ENCODE results near the gene MVB12B.
A peak's percentile ranks its signal among the peaks of the same experiment; 100 is the strongest.

MVB12B gene

DNA sequence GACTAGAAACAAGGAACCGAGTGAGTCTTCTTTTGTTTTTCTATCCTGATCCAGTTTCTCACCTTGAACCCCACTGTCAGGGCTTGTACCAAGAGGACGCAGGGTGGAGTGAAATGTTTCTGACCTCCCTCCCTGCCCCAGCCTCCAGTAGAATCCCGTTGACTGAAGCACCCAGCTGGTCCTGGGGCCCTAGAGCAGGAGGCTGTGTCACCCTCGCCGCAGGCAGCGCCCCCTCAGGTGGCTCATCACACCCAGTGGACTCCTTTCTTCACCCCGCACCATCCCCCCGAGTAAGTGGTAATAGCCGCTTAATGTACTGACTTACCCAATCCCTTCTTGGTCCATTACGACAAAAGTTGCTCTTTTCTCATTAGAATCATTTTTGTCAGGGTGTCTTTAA lies 53.8 kb downstream of the MVB12B start:
- no peak for DNase-seq (ENCODE audit: low read depth in 3 of 3, low spot score in 1 of 3)

GRCh38 chr9:126381195-126381594 lies 54.6 kb downstream of the MVB12B start:
- DNase-seq (ENCODE audit: low read depth in 3 of 3, low spot score in 1 of 3): no peak

DNA sequence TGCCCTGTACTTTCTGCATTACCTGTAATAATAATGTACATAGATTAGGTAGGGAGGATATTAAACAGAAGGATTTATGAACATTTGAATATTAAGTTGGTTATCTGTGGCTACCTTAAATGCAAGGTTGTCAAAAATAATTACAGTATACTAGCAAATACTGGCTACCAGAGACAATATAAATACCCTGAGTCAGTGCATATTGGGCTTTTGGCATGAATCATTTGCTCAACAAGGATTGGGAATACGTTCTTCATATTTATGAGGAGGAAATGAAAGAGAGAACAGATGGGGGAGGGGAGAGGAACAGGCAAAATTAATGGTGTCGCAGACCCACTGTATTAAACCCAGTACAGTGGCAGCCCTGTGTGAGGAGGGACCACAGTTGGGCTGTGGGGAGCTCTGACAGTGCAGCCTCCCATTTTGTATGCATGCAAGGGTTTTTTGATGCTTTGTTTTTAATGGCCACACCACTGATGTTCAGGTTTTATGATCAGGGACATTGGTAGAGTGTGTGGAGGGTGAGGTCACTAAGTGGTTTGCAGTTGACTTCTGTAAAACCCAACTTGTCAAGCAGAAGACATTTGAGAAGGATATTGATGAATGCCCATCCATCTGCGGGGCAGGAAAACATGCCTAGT lies 56.9 kb downstream of the MVB12B start:
- DNase-seq (ENCODE audit: low read depth in 3 of 3, low spot score in 1 of 3): no peak

- no peak for DNase-seq (ENCODE audit: low read depth in 3 of 3, low spot score in 1 of 3)
Observed at GRCh38 chr9:126384926-126385325, 58.3 kb downstream of the MVB12B start.

- no peak for DNase-seq (ENCODE audit: low read depth in 3 of 3, low spot score in 1 of 3)
Observed at GRCh38 chr9:126386088-126386487, 59.5 kb downstream of the MVB12B start.

DNA sequence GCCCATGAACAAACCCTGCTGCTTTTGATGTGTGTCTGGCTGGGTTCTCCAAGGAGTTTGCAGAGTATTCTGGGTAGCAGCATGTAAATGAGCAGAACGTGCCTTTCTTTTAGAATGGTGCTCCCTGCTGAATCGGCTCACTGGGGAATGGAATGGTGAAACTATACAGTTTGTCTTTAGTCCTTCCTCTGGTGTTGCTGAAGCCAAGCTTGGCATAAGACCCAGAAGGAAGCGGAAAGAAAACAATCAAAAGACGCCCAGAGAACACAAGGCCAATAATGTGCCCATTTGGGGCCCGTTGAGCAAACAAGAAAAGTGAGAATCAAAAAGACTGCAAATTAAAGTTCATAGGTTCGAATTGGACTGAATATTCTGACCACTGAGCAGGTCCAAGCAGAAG lies 60.1 kb downstream of the MVB12B start:
- DNase-seq (ENCODE audit: low read depth in 3 of 3, low spot score in 1 of 3): no peak

DNA sequence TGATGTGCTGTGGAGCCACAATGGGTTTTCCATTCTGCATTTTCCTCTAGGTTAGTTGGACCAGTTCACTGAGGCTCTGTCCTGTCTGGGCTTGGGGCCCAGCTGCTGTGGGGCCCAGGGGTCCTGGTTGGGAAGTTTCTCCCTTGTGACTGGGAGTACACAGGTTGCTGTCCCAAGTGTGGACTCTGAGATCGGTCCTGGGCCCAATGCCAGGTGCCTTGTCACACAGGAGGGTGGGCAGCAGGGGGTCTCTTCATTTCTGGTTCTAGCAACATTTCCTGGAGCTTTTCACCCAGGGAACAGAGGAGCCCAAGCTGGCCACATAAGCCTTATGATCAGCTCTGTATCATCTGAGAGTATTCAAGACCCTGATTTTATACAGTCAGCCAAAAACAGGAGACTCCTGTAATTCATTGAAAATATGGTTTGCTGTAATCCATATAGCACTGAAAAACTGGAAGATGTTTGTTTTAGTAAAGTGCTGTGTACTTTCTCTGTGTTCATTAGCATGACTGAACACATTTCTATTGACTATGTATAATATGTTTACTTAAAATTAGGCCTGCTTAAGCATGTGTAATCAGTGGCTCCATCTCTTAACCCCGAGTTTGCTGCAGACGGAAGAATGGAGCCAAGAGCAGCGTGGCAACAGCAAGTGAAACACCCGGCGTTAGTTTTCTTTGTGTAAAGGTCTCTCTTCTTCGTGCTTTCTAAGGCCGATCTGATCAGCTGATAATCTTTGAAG lies 62.5 kb downstream of the MVB12B start:
- DNase-seq (ENCODE audit: low read depth in 3 of 3, low spot score in 1 of 3): no peak

DNA sequence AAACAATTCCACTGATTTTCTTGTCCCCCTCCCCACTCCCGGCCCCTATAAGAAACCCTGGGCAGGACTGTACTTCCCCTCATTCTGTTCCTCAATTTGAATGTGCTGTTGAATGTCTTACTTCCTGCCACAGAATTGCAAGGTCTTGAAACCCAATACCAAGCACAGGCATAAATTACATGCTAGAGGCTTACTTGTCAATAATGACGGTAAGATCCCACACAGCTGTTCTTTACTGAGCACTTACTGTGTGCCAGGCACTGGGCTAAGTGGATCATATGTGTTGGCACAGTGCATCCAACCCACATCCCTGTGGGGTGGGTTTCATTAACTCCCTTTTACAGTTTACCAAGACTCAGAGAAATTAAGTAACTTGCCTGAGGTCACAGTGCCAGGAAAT lies 63.4 kb downstream of the MVB12B start:
- no peak for DNase-seq (ENCODE audit: low read depth in 3 of 3, low spot score in 1 of 3)

DNA sequence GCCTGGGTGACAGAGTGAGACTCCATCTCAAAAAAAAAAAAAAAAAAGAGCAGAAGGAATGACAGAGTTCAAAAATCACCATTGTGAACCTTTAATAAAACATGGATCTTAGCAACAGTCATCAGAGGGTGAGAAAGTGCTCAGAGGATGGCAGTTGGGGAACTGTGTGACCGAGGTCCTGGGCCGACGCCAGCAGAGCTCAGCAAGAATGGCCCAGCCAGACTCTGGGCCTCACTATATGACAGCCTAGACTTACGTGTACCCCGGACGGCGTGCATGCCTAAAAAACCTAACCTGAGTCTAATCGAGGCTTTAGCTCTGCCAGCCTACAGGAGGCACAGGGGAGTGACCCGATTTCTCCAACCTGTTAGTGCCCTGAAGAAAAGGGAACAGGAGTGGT lies 64.3 kb downstream of the MVB12B start:
- DNase-seq (ENCODE audit: low read depth in 3 of 3, low spot score in 1 of 3): no peak

- DNase-seq (ENCODE audit: low read depth in 3 of 3, low spot score in 1 of 3): no peak
Observed at GRCh38 chr9:126391713-126392661, 65.4 kb downstream of the MVB12B start.

- DNase-seq (ENCODE audit: low read depth in 3 of 3, low spot score in 1 of 3): no peak
Observed at GRCh38 chr9:126392662-126393371, 66.2 kb downstream of the MVB12B start.

DNA sequence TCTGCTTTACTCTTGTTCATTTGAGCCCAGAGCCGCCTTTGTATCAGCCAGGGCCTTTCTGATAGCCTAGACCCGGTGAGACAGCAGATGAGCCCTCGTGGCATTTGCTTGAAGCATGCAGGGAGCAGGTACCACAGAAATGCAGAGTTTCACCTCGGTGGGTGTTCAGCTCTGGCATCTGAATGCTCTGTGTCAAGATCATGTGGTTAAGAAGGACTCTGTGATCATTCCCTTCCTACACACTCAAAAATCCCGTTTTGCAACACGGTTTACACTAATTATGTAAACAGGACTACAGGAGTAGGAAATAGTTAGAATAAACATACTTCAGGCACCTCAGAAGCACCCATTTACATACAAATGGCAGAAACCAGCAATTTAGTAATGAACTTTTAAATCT lies 67.2 kb downstream of the MVB12B start:
- no peak for DNase-seq (ENCODE audit: low read depth in 3 of 3, low spot score in 1 of 3)

DNA sequence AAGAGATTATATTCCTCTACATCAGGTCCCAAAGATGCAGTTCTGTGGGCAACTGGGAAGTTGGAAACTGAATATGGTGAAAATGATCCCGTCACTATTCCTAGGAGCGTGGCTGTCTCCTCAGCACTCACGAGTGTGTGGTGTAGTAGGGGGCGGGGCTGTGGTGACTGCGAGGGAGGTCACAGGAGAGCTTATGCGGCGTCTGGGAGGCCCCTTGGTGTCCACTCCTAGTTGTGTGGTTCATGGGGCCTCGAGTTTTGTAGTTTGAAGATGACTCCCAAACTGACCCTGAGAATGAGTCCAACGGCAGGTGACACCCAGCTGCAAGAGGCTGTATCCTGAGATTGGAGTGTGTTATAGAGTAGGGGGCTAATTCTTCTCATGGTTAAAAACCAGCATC lies 68.2 kb downstream of the MVB12B start:
- DNase-seq (ENCODE audit: low read depth in 3 of 3, low spot score in 1 of 3): no peak

DNA sequence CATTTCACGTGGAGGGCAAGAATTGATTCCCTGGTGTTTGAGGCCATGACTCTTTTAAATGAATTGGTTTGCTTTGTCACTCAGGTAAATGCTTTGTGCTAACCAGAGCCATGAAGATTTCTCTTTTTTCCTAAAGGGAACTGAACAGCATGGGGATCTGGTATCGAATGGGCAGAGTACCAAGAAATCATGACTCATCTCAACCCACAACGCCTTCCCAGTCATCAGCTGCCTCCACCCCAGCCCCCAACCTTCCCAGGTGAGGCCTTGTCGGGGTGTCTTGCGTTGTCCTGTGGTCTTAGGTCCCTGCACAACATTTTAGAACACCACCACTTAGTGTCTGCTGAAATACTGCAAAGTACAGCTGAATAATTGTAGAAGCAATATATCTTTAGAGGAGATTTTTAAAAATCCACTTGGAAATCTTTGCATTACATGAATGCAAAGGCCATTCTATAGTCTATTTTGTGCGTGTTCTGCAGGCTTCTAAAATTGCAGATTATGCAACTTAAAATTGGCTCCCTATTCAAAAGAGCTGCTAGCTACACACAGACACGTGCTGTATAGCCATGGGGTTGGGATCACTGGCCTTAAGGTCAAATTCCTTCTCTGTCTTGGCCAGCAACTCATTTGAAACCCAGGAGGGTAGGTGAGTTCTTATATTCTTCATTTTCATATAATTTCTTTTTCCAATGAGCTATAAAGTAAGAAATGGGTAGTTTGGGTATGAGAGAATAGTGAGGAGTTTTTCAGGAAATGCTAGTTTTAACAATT lies 69.0 kb downstream of the MVB12B start:
- DNase-seq (ENCODE audit: low read depth in 3 of 3, low spot score in 1 of 3): no peak

DNA sequence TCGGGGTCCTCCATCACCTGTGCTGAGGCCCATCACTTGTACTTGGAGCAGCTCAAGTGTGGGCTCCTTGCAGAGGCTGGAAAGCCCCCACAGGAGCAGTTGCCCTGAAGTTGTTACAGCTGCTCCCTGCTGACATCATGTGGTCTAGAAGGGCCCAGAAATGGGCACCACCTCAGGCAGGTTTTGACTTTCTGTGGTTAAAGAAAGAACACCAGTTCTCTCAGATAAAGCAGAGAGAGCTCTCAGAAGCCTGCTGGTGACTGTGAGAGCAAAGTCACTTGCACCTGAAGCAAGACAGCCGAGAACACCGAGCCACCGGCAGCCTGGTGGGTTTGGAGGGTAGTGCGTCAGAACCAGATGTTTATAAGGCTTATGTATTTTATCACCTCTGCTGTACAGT lies 70.4 kb downstream of the MVB12B start:
- peak; percentile 10 to 14 (median 12) for DNase-seq (ENCODE audit: low read depth in 3 of 3, low spot score in 1 of 3)

- DNase-seq (ENCODE audit: low read depth in 3 of 3, low spot score in 1 of 3): peak; percentile 10 to 75 (median 45)
Observed at GRCh38 chr9:126398403-126399058, 71.9 kb downstream of the MVB12B start.

- DNase-seq (ENCODE audit: low read depth in 3 of 3, low spot score in 1 of 3): no peak
Observed at GRCh38 chr9:126399251-126399650, 72.6 kb downstream of the MVB12B start.

DNA sequence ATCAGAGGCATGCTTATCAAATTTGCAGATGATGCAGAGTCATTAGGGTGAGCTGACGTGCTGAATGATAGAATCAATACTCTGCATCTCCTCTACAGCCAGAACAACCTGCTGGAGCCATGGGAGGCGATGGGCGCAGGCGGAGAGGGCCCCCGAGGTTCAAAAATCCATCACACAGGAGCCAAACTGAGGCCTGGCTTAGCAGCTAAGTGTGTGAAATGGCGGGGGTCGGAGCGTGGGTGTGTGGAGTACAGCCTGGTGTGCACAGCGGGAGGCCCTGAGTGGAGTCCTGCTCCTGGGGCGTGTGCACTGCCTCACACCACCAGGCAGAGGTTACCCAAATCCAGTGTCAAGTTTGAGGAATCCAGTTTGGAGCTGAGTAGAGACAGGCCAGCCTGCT lies 73.2 kb downstream of the MVB12B start:
- DNase-seq (ENCODE audit: low read depth in 3 of 3, low spot score in 1 of 3): no peak

GRCh38 chr9:126400571-126400970 lies 73.9 kb downstream of the MVB12B start:
- DNase-seq (ENCODE audit: low read depth in 3 of 3, low spot score in 1 of 3): no peak

DNA sequence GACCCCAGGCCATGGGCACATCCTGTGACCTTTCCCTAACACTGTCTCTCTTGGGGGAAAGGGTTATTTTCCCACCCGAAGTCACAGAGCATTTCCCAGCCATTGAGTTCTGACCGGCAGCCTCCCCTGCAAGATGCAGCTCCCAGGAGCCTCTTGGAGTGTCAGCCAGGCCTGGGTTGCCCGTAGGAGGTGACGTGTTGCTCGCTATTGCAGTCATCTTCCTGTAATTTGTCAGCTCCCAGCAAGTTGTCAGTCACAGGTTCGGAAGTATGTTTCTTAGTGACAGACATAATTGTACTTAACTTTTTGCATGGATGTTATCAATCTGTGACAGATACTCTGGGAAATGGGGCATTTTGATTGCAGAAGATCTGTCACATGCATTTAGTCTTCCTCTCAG lies 74.5 kb downstream of the MVB12B start:
- DNase-seq (ENCODE audit: low read depth in 3 of 3, low spot score in 1 of 3): no peak

Measured in stimulated activated CD4-positive, alpha-beta T cell treated with anti-CD3 and anti-CD28 coated beads, TNF-alpha, amount 100 ng/mL, for 1 hour (primary cell).